Measurements from ENCODE around the gene VAMP4. TPM values are rescaled to one million over a fixed set of nuclear protein-coding genes. Genes with fewer than 3 reads are reported as not detected.

The VAMP4 gene
- total RNA-seq, 1 donor from 2014 or later: 7.4 TPM

DNA sequence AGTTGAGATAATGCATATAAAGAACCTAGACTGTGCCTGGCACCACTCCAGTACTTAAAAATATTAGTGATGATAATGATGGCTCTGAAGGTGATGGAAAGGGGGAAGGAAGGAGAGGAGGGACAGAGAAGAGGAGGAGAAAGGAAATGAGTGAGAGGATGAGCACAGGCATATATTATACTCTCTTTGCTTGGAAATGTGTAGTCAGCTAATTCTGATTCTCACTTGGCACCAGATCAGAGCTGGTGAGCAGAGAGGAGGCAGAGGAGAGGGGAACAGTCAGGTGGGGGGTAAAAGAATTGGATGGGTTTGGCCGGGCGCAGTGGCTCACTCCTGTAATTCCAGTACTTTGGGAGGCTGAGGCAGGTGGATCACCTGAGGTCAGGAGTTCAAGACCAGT lies 65.0 kb downstream of the VAMP4 start:
- peaks cover 1% of the 10 kb centered on the region for H3K9me3 Mint-ChIP-seq (ENCODE audit: unreplicated experiment)
- no peaks in the 10 kb centered on the region for H3K36me3 Mint-ChIP-seq (ENCODE audit: low read depth, unreplicated experiment)
- H3K4me1 Mint-ChIP-seq (ENCODE audit: low read depth, unreplicated experiment): no peaks in the 10 kb centered on the region
- FAIRE-seq: no peak
- no peak overlapping the region for H3K27ac ChIP-seq (ENCODE audit: low read depth, low read length)
- no peak overlapping the region for H3K4me2 ChIP-seq (ENCODE audit: low read length)
- H3K79me2 ChIP-seq (ENCODE audit: insufficient read depth, low read length): no peaks in the 10 kb centered on the region
- H3K4me3 ChIP-seq (ENCODE audit: insufficient read depth, low read depth, low read length): no peak overlapping the region
- TF ChIP-seq EZH2 (IDR thresholded peaks at IDR 0.05; ENCODE audit: insufficient read depth, low read length): no peak
- TF ChIP-seq, protein P1, sequence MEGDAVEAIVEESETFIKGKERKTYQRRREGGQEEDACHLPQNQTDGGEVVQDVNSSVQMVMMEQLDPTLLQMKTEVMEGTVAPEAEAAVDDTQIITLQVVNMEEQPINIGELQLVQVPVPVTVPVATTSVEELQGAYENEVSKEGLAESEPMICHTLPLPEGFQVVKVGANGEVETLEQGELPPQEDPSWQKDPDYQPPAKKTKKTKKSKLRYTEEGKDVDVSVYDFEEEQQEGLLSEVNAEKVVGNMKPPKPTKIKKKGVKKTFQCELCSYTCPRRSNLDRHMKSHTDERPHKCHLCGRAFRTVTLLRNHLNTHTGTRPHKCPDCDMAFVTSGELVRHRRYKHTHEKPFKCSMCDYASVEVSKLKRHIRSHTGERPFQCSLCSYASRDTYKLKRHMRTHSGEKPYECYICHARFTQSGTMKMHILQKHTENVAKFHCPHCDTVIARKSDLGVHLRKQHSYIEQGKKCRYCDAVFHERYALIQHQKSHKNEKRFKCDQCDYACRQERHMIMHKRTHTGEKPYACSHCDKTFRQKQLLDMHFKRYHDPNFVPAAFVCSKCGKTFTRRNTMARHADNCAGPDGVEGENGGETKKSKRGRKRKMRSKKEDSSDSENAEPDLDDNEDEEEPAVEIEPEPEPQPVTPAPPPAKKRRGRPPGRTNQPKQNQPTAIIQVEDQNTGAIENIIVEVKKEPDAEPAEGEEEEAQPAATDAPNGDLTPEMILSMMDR (IDR thresholded peaks at IDR 0.05; ENCODE audit: insufficient read depth, low read depth, low read length): no peak
- no peaks in the 10 kb centered on the region for H3K4me1 ChIP-seq (ENCODE audit: insufficient read depth, low read length)
- no peaks in the 10 kb centered on the region for H3K27me3 Mint-ChIP-seq (ENCODE audit: low read depth, unreplicated experiment)
- H3K9ac ChIP-seq (ENCODE audit: low read length): no peak overlapping the region
- no peak overlapping the region for H2AFZ ChIP-seq (ENCODE audit: low read depth, low read length)
- H4K20me1 ChIP-seq (ENCODE audit: insufficient read depth, low read length): no peaks in the 10 kb centered on the region
- DNase-seq (ENCODE audit: low read depth): no peak
- H3K9me3 ChIP-seq (ENCODE audit: insufficient read depth, low read depth, low read length): no peaks in the 10 kb centered on the region
- peaks cover 4% of the 10 kb centered on the region for H3K27me3 ChIP-seq (ENCODE audit: insufficient read depth, low read length)
- H3K27ac Mint-ChIP-seq (ENCODE audit: unreplicated experiment): no peak overlapping the region
- no peak overlapping the region for H3K4me3 Mint-ChIP-seq (ENCODE audit: unreplicated experiment)
- no peaks in the 10 kb centered on the region for H3K36me3 ChIP-seq (ENCODE audit: insufficient read depth, low read length)

DNA sequence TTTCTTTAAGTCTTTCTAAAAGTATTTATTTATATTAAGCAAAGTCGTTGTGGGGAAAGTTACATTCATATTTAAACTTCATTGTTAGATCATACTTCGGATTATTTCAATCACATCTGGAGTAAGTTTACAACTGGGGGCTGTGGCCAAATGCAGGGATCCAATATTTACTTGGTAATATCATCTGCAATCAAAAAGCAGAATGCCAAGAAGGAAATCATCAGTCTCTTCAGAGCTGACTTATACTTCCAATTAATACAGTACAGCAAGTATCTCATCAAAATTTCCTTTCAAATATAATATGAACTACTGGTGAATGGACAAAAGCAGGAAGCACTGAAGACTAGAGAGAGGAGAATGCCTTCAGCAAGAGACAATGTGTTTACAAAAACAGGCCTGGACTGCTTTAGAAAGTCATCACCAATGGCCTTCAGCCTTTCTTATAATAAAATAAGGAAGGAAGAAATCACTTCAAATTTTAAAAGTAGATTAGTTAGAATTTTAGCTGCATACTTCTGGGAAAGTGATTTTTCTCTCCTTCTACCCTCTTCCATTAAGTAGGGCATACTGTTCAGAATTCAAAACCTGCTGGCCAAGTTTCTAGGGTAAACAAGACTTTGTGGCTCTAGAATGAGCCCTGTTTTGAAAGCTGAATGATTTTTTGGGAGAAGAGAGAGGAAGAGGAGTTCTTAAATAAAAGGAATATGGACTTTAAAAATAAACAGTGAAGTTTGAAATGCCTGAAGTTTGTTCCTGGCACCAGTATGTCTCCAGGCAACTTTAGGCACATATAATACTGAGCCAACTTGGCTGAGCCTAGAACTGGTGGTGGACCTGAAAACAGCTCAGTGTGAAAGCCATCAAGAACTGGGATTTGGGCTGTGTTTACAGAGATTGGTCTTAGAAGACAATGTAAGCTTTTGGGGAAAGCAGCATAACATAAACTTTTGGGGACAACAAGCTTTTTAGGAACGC lies 67.1 kb downstream of the VAMP4 start:
- no peak for FAIRE-seq
- no peaks in the 10 kb centered on the region for H3K36me3 Mint-ChIP-seq (ENCODE audit: low read depth, unreplicated experiment)
- no peak overlapping the region for H3K27ac ChIP-seq (ENCODE audit: low read depth, low read length)
- no peaks in the 10 kb centered on the region for H3K4me1 Mint-ChIP-seq (ENCODE audit: low read depth, unreplicated experiment)
- no peaks in the 10 kb centered on the region for H4K20me1 ChIP-seq (ENCODE audit: insufficient read depth, low read length)
- H3K27me3 Mint-ChIP-seq (ENCODE audit: low read depth, unreplicated experiment): no peaks in the 10 kb centered on the region
- H3K9ac ChIP-seq (ENCODE audit: low read length): no peak overlapping the region
- H3K79me2 ChIP-seq (ENCODE audit: insufficient read depth, low read length): no peaks in the 10 kb centered on the region
- no peaks in the 10 kb centered on the region for H3K36me3 ChIP-seq (ENCODE audit: insufficient read depth, low read length)
- no peak overlapping the region for H3K4me2 ChIP-seq (ENCODE audit: low read length)
- no peaks in the 10 kb centered on the region for H3K4me1 ChIP-seq (ENCODE audit: insufficient read depth, low read length)
- peaks cover 2% of the 10 kb centered on the region for H3K9me3 Mint-ChIP-seq (ENCODE audit: unreplicated experiment)
- H3K27ac Mint-ChIP-seq (ENCODE audit: unreplicated experiment): no peak overlapping the region
- TF ChIP-seq, protein P1 (IDR thresholded peaks at IDR 0.05; ENCODE audit: insufficient read depth, low read depth, low read length): no peak
- no peak for TF ChIP-seq EZH2 (IDR thresholded peaks at IDR 0.05; ENCODE audit: insufficient read depth, low read length)
- no peak overlapping the region for H2AFZ ChIP-seq (ENCODE audit: low read depth, low read length)
- no peak overlapping the region for H3K4me3 Mint-ChIP-seq (ENCODE audit: unreplicated experiment)
- peaks cover 4% of the 10 kb centered on the region for H3K27me3 ChIP-seq (ENCODE audit: insufficient read depth, low read length)
- H3K4me3 ChIP-seq (ENCODE audit: insufficient read depth, low read depth, low read length): no peak overlapping the region
- no peak for DNase-seq (ENCODE audit: low read depth)
- H3K9me3 ChIP-seq (ENCODE audit: insufficient read depth, low read depth, low read length): no peaks in the 10 kb centered on the region

DNA sequence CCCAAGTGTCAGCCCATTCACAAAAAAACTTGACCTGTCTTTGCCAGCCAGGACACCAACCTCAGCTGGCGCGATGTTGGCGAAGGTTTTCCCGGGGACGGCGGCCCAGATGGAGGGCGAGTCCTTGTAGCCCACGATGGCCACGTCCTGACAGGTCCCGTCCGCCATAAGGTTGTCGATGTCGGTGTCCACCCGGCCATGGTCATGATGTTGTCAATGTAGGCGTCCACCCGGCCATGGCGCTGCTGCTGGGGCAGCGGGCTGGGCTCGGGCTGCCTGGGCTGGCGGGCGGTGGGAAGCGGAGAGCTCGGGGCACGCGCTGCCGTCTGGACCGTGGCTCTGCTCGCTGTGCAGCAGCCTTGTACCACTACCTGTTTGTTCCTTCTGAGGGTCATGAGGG lies 71.1 kb downstream of the VAMP4 start:
- H3K4me3 ChIP-seq (ENCODE audit: insufficient read depth, low read depth, low read length): no peak overlapping the region
- H4K20me1 ChIP-seq (ENCODE audit: insufficient read depth, low read length): no peaks in the 10 kb centered on the region
- H3K36me3 ChIP-seq (ENCODE audit: insufficient read depth, low read length): no peaks in the 10 kb centered on the region
- Mint-ChIP-seq H3K9me3 (ENCODE audit: unreplicated experiment) (peaks cover 2% of the 10 kb centered on the region), H3K4me1 (ENCODE audit: low read depth, unreplicated experiment) (no peaks in the 10 kb centered on the region), H3K4me3 (ENCODE audit: unreplicated experiment) (no peak overlapping the region), H3K36me3 (ENCODE audit: low read depth, unreplicated experiment) (no peaks in the 10 kb centered on the region), H3K27me3 (ENCODE audit: low read depth, unreplicated experiment) (no peaks in the 10 kb centered on the region), H3K27ac (ENCODE audit: unreplicated experiment) (no peak overlapping the region)
- no peak for TF ChIP-seq EZH2 (IDR thresholded peaks at IDR 0.05; ENCODE audit: insufficient read depth, low read length)
- TF ChIP-seq, protein P1 (IDR thresholded peaks at IDR 0.05; ENCODE audit: insufficient read depth, low read depth, low read length): no peak
- H3K27ac ChIP-seq (ENCODE audit: low read depth, low read length): no peak overlapping the region
- H2AFZ ChIP-seq (ENCODE audit: low read depth, low read length): no peak overlapping the region
- no peaks in the 10 kb centered on the region for H3K79me2 ChIP-seq (ENCODE audit: insufficient read depth, low read length)
- no peaks in the 10 kb centered on the region for H3K9me3 ChIP-seq (ENCODE audit: insufficient read depth, low read depth, low read length)
- H3K4me1 ChIP-seq (ENCODE audit: insufficient read depth, low read length): no peaks in the 10 kb centered on the region
- peaks cover 4% of the 10 kb centered on the region for H3K27me3 ChIP-seq (ENCODE audit: insufficient read depth, low read length)
- DNase-seq (ENCODE audit: low read depth): no peak
- no peak overlapping the region for H3K9ac ChIP-seq (ENCODE audit: low read length)
- no peak overlapping the region for H3K4me2 ChIP-seq (ENCODE audit: low read length)
- FAIRE-seq: no peak
